Keratinocyte (primary cell): Measurements from ENCODE around the gene MLXIP.

Experiments used
- CTCF ChIP-seq, 3 experiments: IDR thresholded peaks in 1 of 3; conservative IDR thresholded peaks in 1 of 3; optimal IDR thresholded peaks in 1 of 3; 2 replicates in 2 of 3; 3 replicates in 1 of 3; pipeline versions ENCODE3 to v1.5.1; 2011; ENCODE audit warnings: low read length in 3 of 3, mild to moderate bottlenecking in 3 of 3, moderate library complexity in 2 of 3, control low read depth in 1 of 3, inconsistent platforms in 1 of 3; ENCODE audit not compliant: insufficient read depth in 2 of 3; ENCODE audit errors: extremely low read depth in 1 of 3
- EZH2 ChIP-seq: IDR thresholded peaks from one replicate; pipeline ENCODE4 v1.6.1; 2012; ENCODE audit warnings: inconsistent platforms, mild to moderate bottlenecking, low read length, moderate library complexity

DNA sequence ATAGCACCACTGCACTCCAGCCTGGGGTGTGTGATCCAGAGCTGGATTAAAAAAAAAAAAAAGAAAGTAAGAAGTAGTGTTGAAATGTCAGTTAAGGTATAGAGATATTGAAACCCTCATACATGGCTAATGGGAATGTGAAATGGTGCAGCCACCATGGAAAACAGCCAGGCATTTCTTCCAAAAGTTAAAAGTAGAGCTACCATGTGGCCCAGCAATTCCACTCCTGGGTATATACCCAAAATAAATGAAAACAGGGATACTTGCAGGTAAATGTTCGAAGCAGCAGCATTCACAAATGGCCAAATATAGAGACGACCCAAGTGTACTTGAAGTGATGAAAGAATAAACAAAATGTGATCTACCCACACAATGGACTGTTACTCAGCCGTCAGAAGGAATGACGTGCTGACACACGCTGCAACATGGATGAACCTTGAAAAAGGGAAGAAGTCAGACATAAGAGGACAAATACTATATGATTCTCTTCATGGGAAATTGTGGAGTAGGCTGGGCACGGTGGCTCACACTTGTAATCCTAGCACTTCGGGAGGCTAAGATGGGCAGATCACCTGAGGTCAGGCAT lies 80.2 kb downstream of the MLXIP start:
- no peak for TF ChIP-seq CTCF (optimal IDR thresholded peaks at IDR 0.05 in 1 of 3, IDR thresholded peaks at IDR 0.05 in 1 of 3, conservative IDR thresholded peaks at IDR 0.05 in 1 of 3; ENCODE audit: extremely low read depth in 1 of 3, insufficient read depth in 2 of 3, low read length in 3 of 3)
- no peak for TF ChIP-seq EZH2
